Thyroid gland (tissue), 4 donors: ENCODE data around the gene ZXDC.

ENCODE experiments used
- POLR2A ChIP-seq, 2 donors: fragments of 450-650 bp; IDR thresholded peaks; one replicate each; pipeline ENCODE4 v1.6.1; 2017; ENCODE audit warnings: antibody characterized with exemption in 2 of 2, mild to moderate bottlenecking in 2 of 2, moderate library complexity in 1 of 2
- TF ChIP-seq, protein P1 (sequence below), 6 experiments: fragments of 200-600 bp in 3 of 6; fragments of 450-650 bp in 3 of 6; sonication (generic) in 3 of 6; IDR thresholded peaks; one replicate each; pipeline ENCODE4 v1.5.1; 2016 to 2019; ENCODE audit warnings: antibody characterized with exemption in 6 of 6, mild to moderate bottlenecking in 2 of 6, inconsistent platforms in 1 of 6, moderate library complexity in 1 of 6

DNA sequence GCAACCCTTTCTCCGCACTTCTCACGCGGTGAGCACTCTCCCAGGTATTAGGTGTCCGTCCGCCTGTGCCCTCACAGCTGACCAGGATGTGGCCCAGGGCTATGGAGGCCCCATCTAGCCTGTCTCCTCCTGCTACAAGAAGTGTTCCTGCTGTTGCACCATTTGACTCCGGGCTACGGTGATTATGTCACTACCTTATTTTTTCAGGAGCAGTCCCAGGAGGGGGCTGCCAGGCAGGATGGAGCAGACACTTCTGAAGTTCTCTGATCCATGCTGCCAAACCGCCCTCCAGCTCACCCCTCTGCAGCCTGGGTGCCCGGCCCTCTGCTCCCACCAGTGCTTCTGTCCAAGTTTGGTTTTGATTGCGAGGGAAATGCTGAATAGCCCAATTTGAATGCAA, 36.9 kb downstream of the ZXDC start:
- TF ChIP-seq, protein P1, sequence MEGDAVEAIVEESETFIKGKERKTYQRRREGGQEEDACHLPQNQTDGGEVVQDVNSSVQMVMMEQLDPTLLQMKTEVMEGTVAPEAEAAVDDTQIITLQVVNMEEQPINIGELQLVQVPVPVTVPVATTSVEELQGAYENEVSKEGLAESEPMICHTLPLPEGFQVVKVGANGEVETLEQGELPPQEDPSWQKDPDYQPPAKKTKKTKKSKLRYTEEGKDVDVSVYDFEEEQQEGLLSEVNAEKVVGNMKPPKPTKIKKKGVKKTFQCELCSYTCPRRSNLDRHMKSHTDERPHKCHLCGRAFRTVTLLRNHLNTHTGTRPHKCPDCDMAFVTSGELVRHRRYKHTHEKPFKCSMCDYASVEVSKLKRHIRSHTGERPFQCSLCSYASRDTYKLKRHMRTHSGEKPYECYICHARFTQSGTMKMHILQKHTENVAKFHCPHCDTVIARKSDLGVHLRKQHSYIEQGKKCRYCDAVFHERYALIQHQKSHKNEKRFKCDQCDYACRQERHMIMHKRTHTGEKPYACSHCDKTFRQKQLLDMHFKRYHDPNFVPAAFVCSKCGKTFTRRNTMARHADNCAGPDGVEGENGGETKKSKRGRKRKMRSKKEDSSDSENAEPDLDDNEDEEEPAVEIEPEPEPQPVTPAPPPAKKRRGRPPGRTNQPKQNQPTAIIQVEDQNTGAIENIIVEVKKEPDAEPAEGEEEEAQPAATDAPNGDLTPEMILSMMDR (IDR thresholded peaks at IDR 0.05) = no peak
- no peak for TF ChIP-seq POLR2A (IDR thresholded peaks at IDR 0.05)
